Measurements from ENCODE around the gene KNTC1.
"Not testable (repeated sequence)": the region's sequence is repeated elsewhere in the genome, so short reads cannot be mapped to it uniquely, and the experiment has no call there.

DNA sequence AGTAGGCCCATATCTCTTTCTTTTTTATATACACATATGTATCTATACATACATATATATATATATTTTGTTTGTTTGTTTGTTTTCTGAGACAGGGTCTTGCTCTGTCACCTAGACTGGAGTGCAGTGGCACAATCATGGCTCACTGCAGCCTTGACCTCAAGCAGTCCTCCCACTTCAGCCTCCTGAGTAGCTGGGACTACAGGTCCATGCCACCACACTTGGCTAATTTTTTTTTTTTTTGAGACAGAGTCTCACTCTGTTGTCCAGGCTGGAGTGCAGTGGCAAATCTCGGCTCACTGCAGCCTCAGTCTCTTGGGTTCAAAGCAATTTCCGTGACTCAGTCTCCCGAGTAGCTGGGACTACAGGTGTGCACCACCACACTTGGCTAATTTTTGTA lies 39.2 kb upstream of the KNTC1 start:
- TF ChIP-seq, protein P1, sequence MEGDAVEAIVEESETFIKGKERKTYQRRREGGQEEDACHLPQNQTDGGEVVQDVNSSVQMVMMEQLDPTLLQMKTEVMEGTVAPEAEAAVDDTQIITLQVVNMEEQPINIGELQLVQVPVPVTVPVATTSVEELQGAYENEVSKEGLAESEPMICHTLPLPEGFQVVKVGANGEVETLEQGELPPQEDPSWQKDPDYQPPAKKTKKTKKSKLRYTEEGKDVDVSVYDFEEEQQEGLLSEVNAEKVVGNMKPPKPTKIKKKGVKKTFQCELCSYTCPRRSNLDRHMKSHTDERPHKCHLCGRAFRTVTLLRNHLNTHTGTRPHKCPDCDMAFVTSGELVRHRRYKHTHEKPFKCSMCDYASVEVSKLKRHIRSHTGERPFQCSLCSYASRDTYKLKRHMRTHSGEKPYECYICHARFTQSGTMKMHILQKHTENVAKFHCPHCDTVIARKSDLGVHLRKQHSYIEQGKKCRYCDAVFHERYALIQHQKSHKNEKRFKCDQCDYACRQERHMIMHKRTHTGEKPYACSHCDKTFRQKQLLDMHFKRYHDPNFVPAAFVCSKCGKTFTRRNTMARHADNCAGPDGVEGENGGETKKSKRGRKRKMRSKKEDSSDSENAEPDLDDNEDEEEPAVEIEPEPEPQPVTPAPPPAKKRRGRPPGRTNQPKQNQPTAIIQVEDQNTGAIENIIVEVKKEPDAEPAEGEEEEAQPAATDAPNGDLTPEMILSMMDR (IDR thresholded peaks at IDR 0.05), result not testable (repeated sequence)
- not testable (repeated sequence) for TF ChIP-seq EP300 (IDR thresholded peaks at IDR 0.05; ENCODE audit: low read depth); POLR2A (IDR thresholded peaks at IDR 0.05)

Measured in transverse colon (tissue), 3 donors.